Heart left ventricle (tissue), 16 donors: ENCODE measurements around the gene CD96. TPM values are rescaled to one million over a fixed set of nuclear protein-coding genes. Genes with fewer than 3 reads are reported as not detected.

Experiments used
- ATAC-seq, 4 donors: fragments of 200-7000 bp; cut with Tn5 transposase; one replicate each; pipeline ENCODE4 v1.9.1; 2020 to 2022; ENCODE audit warnings: moderate library complexity in 4 of 4, mild to moderate bottlenecking in 3 of 4, moderate number of reproducible peaks in 1 of 4
- DNase-seq, 5 donors: peaks; one replicate each; pipeline ENCODE4 v3.0.0-alpha.2; 2020
- H3K27ac ChIP-seq, 12 donors: fragments of 200-600 bp; sonication (generic) in 4 of 12; one replicate each; pipeline versions ENCODE4 v1.5.0 to v1.8.0; 2016 to 2022; ENCODE audit warnings: mild to moderate bottlenecking in 2 of 12
- H3K27me3 ChIP-seq, 9 donors: fragments of 200-600 bp; sonication (generic) in 2 of 9; one replicate each; pipeline versions ENCODE4 v1.5.1 to v1.8.0; 2016 to 2022; ENCODE audit warnings: mild to moderate bottlenecking in 3 of 9
- H3K36me3 ChIP-seq, 9 donors: fragments of 200-600 bp; sonication (generic) in 2 of 9; one replicate each; pipeline versions ENCODE4 v1.5.0 to v1.8.0; 2018 to 2022; ENCODE audit warnings: mild to moderate bottlenecking in 2 of 9
- H3K4me1 ChIP-seq, 12 donors: fragments of 200-600 bp; sonication (generic) in 4 of 12; one replicate each; pipeline versions ENCODE4 v1.5.0 to v1.8.0; 2016 to 2022; ENCODE audit warnings: mild to moderate bottlenecking in 3 of 12
- H3K4me3 ChIP-seq, 12 donors: fragments of 200-600 bp; sonication (generic) in 4 of 12; one replicate each; pipeline versions ENCODE4 v1.5.0 to v1.8.0; 2017 to 2022; ENCODE audit warnings: mild to moderate bottlenecking in 9 of 12, moderate library complexity in 4 of 12
- H3K9me3 ChIP-seq, 12 donors: fragments of 200-600 bp; sonication (generic) in 4 of 12; one replicate each; pipeline versions ENCODE4 v1.5.0 to v1.8.0; 2016 to 2022; ENCODE audit warnings: mild to moderate bottlenecking in 1 of 12
- POLR2A ChIP-seq, 2 donors: fragments of 450-650 bp; IDR thresholded peaks; one replicate each; pipeline ENCODE4 v1.6.1; 2017; ENCODE audit warnings: antibody characterized with exemption in 2 of 2, mild to moderate bottlenecking in 2 of 2, moderate library complexity in 2 of 2
- WGBS, 4 donors: extraction: QIAGEN DNeasy Blood & Tissue Kit in 2 of 4; methylation state at CpG; one replicate each; pipeline versions ENCODE4 v1.1.5 to v1.1.7; 2013 to 2018; 5-methylcytosine and 5-hydroxymethylcytosine counted together
- intact Hi-C, 10 donors: fragments of 100-400 bp; cut with DNase I; formaldehyde crosslinking; loops; one replicate each; pipeline versions ENCODE4 v1.11.1 to v1.14.2; 2022
- polyA plus RNA-seq, 2 donors: library from polyadenylated mRNA; stranded (reverse); fragments of 200-250 nt; gene quantifications; one replicate each; pipeline ENCODE4 v1.2.3, GENCODE V29; 2013
- total RNA-seq, 9 donors: library from RNA; depleted of rRNA in 2 of 9; stranded (reverse); fragments of >200 nt in 2 of 9; fragmentation: NEBNext Ultra II Directional in 3 of 9; extraction: Animal tissue kit (Norgen Biotek cat#: 25700) in 3 of 9; gene quantifications; one replicate each; pipeline versions ENCODE4 v1.1.0 to v1.2.4, GENCODE V29; 2016 to 2023
- TF ChIP-seq, protein P1 (sequence below), 12 donors: fragments of 200-600 bp; sonication (generic) in 4 of 12; IDR thresholded peaks; one replicate each; pipeline versions ENCODE4 v1.5.0 to v1.8.0; 2018 to 2022; ENCODE audit warnings: antibody characterized with exemption in 12 of 12, mild to moderate bottlenecking in 5 of 12
- donor health status: ischemic (EF 13 %, LVEDD 7.1; RV severe dilation, severe dysfunction).
- donor health status: healthy with polysubstance abuse.
- donor health status: DM: no; HTN: yes; CAD: no.
- donor health status: DM: no; HTN: no; CAD: no.
- donor health status: ischemic (EF 25% LVEDD 6.9; RV normal size, moderate dysfunction).
- donor health status: ischemic (EF 25% LVEDD 5.7; RV mildly dilated, moderate dysfunction).
- donor health status: healthy.
- donor health status: DM: yes; HTN: yes; CAD: no.
- donor health status: ischemic (EF 35%, LVEDD 5.7; RV mildly dilated, moderate dysfunction).
- donor health status: nonischemic (EF 11% LVEDD 7.7; RV severe dilation, severe dysfunction).
- donor health status: DM: yes; HTN: yes; CAD: no.
- donor health status: PGD.
- donor health status: ischemic (EF 29% LVEDD 5.4; RV normal size, mild dysfunction).
- donor health status: nonischemic (EF 23%, LVEDD 6.1; RV moderate dilation, normal function).

CD96 gene
- total and polyA plus RNA-seq, 11 donors = 0.08 to 4.4 (median 0.28) TPM; not detected in 4

DNA sequence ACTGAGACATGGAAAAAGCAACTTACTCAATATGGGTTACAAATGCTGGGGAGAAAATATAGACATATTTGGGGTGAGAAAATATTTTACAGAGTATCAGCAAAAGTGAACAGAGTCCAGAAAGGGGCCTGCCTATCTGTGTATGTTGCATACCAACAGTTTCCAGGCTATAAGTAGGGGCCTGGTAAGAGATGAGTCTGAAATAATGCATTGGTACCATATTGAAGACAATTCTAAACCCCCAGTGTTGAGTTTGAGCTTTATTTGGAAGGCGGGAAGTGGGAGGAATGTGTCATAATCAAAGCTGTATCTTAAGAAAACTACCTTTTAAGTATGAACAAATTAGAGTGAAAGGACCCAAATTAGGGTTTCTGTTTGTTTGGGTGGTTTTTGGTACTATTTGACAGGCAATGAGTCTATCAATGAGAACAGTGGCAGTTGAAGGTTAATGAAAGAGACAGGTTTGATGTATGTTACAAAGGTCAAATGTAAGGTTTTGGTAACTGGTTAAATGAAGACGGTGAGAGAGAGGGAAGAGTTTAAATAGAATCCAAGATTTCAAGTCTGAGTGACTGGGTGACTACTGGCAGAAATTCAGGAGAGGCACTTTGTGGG is 159.4 kb downstream of the CD96 start:
- ATAC-seq = no peak
- 76 to 83% (median 81%) methylated on average over 2 of the region's 2 CpGs for WGBS, 4 donors
- Histone ChIP-seq H3K27me3 (no peaks in the 10 kb centered on the region), H3K4me3 (no peak overlapping the region), H3K36me3 (no peaks in the 10 kb centered on the region), H3K4me1 (no peaks in the 10 kb centered on the region), H3K27ac (no peak overlapping the region), H3K9me3 (no peaks in the 10 kb centered on the region)
- no peak for DNase-seq
- no peak for TF ChIP-seq POLR2A (IDR thresholded peaks at IDR 0.05)
- TF ChIP-seq, protein P1, sequence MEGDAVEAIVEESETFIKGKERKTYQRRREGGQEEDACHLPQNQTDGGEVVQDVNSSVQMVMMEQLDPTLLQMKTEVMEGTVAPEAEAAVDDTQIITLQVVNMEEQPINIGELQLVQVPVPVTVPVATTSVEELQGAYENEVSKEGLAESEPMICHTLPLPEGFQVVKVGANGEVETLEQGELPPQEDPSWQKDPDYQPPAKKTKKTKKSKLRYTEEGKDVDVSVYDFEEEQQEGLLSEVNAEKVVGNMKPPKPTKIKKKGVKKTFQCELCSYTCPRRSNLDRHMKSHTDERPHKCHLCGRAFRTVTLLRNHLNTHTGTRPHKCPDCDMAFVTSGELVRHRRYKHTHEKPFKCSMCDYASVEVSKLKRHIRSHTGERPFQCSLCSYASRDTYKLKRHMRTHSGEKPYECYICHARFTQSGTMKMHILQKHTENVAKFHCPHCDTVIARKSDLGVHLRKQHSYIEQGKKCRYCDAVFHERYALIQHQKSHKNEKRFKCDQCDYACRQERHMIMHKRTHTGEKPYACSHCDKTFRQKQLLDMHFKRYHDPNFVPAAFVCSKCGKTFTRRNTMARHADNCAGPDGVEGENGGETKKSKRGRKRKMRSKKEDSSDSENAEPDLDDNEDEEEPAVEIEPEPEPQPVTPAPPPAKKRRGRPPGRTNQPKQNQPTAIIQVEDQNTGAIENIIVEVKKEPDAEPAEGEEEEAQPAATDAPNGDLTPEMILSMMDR (IDR thresholded peaks at IDR 0.05) = no peak
- intact Hi-C loops = no loop called here

Other genes starting within 250 kb of the CD96 start
- gene ZBED2, start 53.1 kb downstream of the CD96 start, total RNA-seq = under 1 TPM in 3 of 9 donors, not detected in 6; 0.12 to 0.93 (median 0.56) TPM
- gene ZBED2, start 53.1 kb downstream of the CD96 start, polyA plus RNA-seq = not detected
- gene PLCXD2, start 132.5 kb downstream of the CD96 start, total RNA-seq = 1 to 10 TPM in 8 of 9 donors, under 1 TPM in 1; 0.69 to 6.0 (median 2.8) TPM
- gene PLCXD2, start 132.5 kb downstream of the CD96 start, polyA plus RNA-seq = 1 to 10 TPM; 1.0 to 1.6 TPM